ENCODE data around the gene SLIT1. TPM values are rescaled to one million over a fixed set of nuclear protein-coding genes. Genes with fewer than 3 reads are reported as not detected.

SLIT1 gene
- total and polyA plus RNA-seq, 2 donors (not counting 1 experiment from before 2014, with no cell fraction given), result 0.15 to 0.49 TPM

GRCh38 chr10:97139651-97140048, 46.1 kb downstream of the SLIT1 start:
- no peak overlapping the region for H3K4me3 Mint-ChIP-seq
- Histone ChIP-seq H3K4me1 (ENCODE audit: control insufficient read depth in 2 of 2, insufficient read depth in 2 of 2, low read length in 2 of 2) (no peaks in the 10 kb centered on the region), H3K4me2 (replicated peaks; ENCODE audit: low read depth, low read length, poor library complexity, severe bottlenecking) (no peak overlapping the region), H2AFZ (ENCODE audit: insufficient read depth, low read depth, low read length, poor library complexity, severe bottlenecking) (no peak overlapping the region), H3K9me3 (ENCODE audit: control extremely low read depth in 1 of 3, control insufficient read depth in 2 of 3, insufficient read depth in 1 of 3, low read length in 2 of 3) (no peaks in the 10 kb centered on the region), H3K27ac (ENCODE audit: low read length in 2 of 2) (no peak overlapping the region), H3K27me3 (replicated peaks in 1 of 4; ENCODE audit: control extremely low read depth in 1 of 4, control insufficient read depth in 3 of 4, insufficient read depth in 4 of 4, low read length in 3 of 4) (peaks cover 0 to 13% (median 5%) of the 10 kb centered on the region in 4 experiments), H3K79me2 (ENCODE audit: control insufficient read depth, insufficient read depth, low read length) (no peaks in the 10 kb centered on the region), H4K20me1 (ENCODE audit: control insufficient read depth, insufficient read depth, low read length, poor library complexity, severe bottlenecking) (no peaks in the 10 kb centered on the region), H3K9ac (ENCODE audit: low read length) (no peak overlapping the region), H3K4me3 (ENCODE audit: control extremely low read depth in 1 of 5, extremely low read depth in 1 of 5, insufficient read depth in 1 of 5, low read depth in 2 of 5, low read length in 4 of 5) (no peak overlapping the region), H3K36me3 (replicated peaks in 1 of 2; ENCODE audit: control extremely low read depth in 1 of 2, control insufficient read depth in 1 of 2, extremely low read depth in 1 of 2, insufficient read depth in 2 of 2, low read length in 1 of 2) (no peaks in the 10 kb centered on the region)
- no peaks in the 10 kb centered on the region for H3K4me1 Mint-ChIP-seq
- ATAC-seq (ENCODE audit: low read depth) (no peak), DNase-seq (no peak)
- CTCF ChIA-PET, result interaction anchor here (0.8 kb wide), 1 partner anchor 58 kb away, joined by 3 read pairs; no protein-coding TSS in a partner anchor
- TF ChIP-seq CTCF (IDR thresholded peaks at IDR 0.05) (no peak), EZH2 (IDR thresholded peaks at IDR 0.05; ENCODE audit: borderline replicate concordance, insufficient read depth, low read depth, low read length, poor library complexity, severe bottlenecking) (no peak)
- 92% methylated on average over 6 of the region's 6 CpGs for WGBS (ENCODE audit: insufficient coverage)
- H3K27me3 Mint-ChIP-seq, result peaks cover 37% of the 10 kb centered on the region
- POLR2A ChIA-PET, result no interaction called here
- no peak overlapping the region for H3K27ac Mint-ChIP-seq
- intact Hi-C loops (cut with micrococcal nuclease), result no loop called here
- H3K9me3 Mint-ChIP-seq (ENCODE audit: insufficient read depth), result no peaks in the 10 kb centered on the region

GRCh38 chr10:97138846-97139245, 46.9 kb downstream of the SLIT1 start:
- ATAC-seq (ENCODE audit: low read depth) (no peak), DNase-seq (no peak)
- H3K27me3 ChIP-seq (replicated peaks in 1 of 4; ENCODE audit: control extremely low read depth in 1 of 4, control insufficient read depth in 3 of 4, insufficient read depth in 4 of 4, low read length in 3 of 4), result peaks cover 0 to 13% (median 5%) of the 10 kb centered on the region in 4 experiments
- H3K27ac ChIP-seq (ENCODE audit: low read length in 2 of 2), result no peak overlapping the region
- Mint-ChIP-seq H3K9me3 (ENCODE audit: insufficient read depth) (no peaks in the 10 kb centered on the region), H3K27ac (no peak overlapping the region), H3K4me1 (no peaks in the 10 kb centered on the region), H3K4me3 (no peak overlapping the region), H3K27me3 (peaks cover 34% of the 10 kb centered on the region)
- no peak overlapping the region for H2AFZ ChIP-seq (ENCODE audit: insufficient read depth, low read depth, low read length, poor library complexity, severe bottlenecking)
- CTCF ChIA-PET, result interaction anchor here (0.8 kb wide), 2 partner anchors 12 to 57 kb away, joined by 3 read pairs; no protein-coding TSS in a partner anchor
- no peaks in the 10 kb centered on the region for H3K9me3 ChIP-seq (ENCODE audit: control extremely low read depth in 1 of 3, control insufficient read depth in 2 of 3, insufficient read depth in 1 of 3, low read length in 2 of 3)
- no peaks in the 10 kb centered on the region for H3K36me3 ChIP-seq (replicated peaks in 1 of 2; ENCODE audit: control extremely low read depth in 1 of 2, control insufficient read depth in 1 of 2, extremely low read depth in 1 of 2, insufficient read depth in 2 of 2, low read length in 1 of 2)
- H3K4me2 ChIP-seq (replicated peaks; ENCODE audit: low read depth, low read length, poor library complexity, severe bottlenecking), result no peak overlapping the region
- intact Hi-C loops (cut with micrococcal nuclease), result no loop called here
- no peaks in the 10 kb centered on the region for H3K79me2 ChIP-seq (ENCODE audit: control insufficient read depth, insufficient read depth, low read length)
- H3K4me3 ChIP-seq (ENCODE audit: control extremely low read depth in 1 of 5, extremely low read depth in 1 of 5, insufficient read depth in 1 of 5, low read depth in 2 of 5, low read length in 4 of 5), result no peak overlapping the region
- H4K20me1 ChIP-seq (ENCODE audit: control insufficient read depth, insufficient read depth, low read length, poor library complexity, severe bottlenecking), result no peaks in the 10 kb centered on the region
- TF ChIP-seq EZH2 (IDR thresholded peaks at IDR 0.05; ENCODE audit: borderline replicate concordance, insufficient read depth, low read depth, low read length, poor library complexity, severe bottlenecking), result no peak
- TF ChIP-seq CTCF (IDR thresholded peaks at IDR 0.05), result no peak
- WGBS (ENCODE audit: insufficient coverage), result 98% methylated on average over 4 of the region's 7 CpGs
- no peak overlapping the region for H3K9ac ChIP-seq (ENCODE audit: low read length)
- POLR2A ChIA-PET, result no interaction called here
- no peaks in the 10 kb centered on the region for H3K4me1 ChIP-seq (ENCODE audit: control insufficient read depth in 2 of 2, insufficient read depth in 2 of 2, low read length in 2 of 2)
